Stimulated activated CD4-positive, alpha-beta T cell treated with anti-CD3 and anti-CD28 coated beads, TNF-alpha, amount 100 ng/mL, for 1 hour (primary cell): Measurements from ENCODE around the gene GATA5.

ENCODE experiments used
- DNase-seq, 3 donors: peaks; one replicate each; pipeline ENCODE4 v3.0.0-alpha.2; 2020; ENCODE audit warnings: low read depth in 3 of 3, low spot score in 1 of 3

Gene GATA5

GRCh38 chr20:62488470-62488869, 12.7 kb upstream of the GATA5 start:
- no peak for DNase-seq

- DNase-seq = no peak
Observed at GRCh38 chr20:62487561-62488354, 12.0 kb upstream of the GATA5 start.

GRCh38 chr20:62487118-62487517, 11.3 kb upstream of the GATA5 start:
- no peak for DNase-seq

GRCh38 chr20:62486484-62486883, 10.7 kb upstream of the GATA5 start:
- no peak for DNase-seq

GRCh38 chr20:62485701-62486089, 9.9 kb upstream of the GATA5 start:
- DNase-seq = no peak

GRCh38 chr20:62485062-62485700, 9.4 kb upstream of the GATA5 start:
- no peak for DNase-seq

GRCh38 chr20:62484478-62484877, 8.7 kb upstream of the GATA5 start:
- DNase-seq = no peak

GRCh38 chr20:62483613-62484458, 8.0 kb upstream of the GATA5 start:
- DNase-seq = no peak

- no peak for DNase-seq
Observed at GRCh38 chr20:62482974-62483373, 7.2 kb upstream of the GATA5 start.

GRCh38 chr20:62482146-62482809, 6.5 kb upstream of the GATA5 start:
- no peak for DNase-seq

GRCh38 chr20:62481425-62482145, 5.8 kb upstream of the GATA5 start:
- DNase-seq = no peak

- DNase-seq = no peak
Observed at GRCh38 chr20:62480318-62480717, 4.5 kb upstream of the GATA5 start.

GRCh38 chr20:62479656-62480055, 3.9 kb upstream of the GATA5 start:
- DNase-seq = no peak

- no peak for DNase-seq
Observed at GRCh38 chr20:62479156-62479555, 3.4 kb upstream of the GATA5 start.

GRCh38 chr20:62477669-62478455, 2.1 kb upstream of the GATA5 start:
- DNase-seq = no peak

GRCh38 chr20:62476056-62476838, 452 bp upstream of the GATA5 start:
- DNase-seq = no peak

- DNase-seq = no peak
Observed at GRCh38 chr20:62475027-62475771, 596 bp downstream of the GATA5 start.

- no peak for DNase-seq
Observed at GRCh38 chr20:62474604-62475026, 1.2 kb downstream of the GATA5 start.
